DND-41 (cell line): ENCODE measurements around the gene LMAN2.
A peak's percentile ranks its signal among the peaks of the same experiment; 100 is the strongest.

Experiments
- ATAC-seq: fragments of 200-7000 bp; cut with Tn5 transposase; 3 replicates; pipeline ENCODE4 v1.9.1; 2021; ENCODE audit warnings: low read depth; ENCODE audit not compliant: insufficient read depth
- DNase-seq: peaks from one replicate; pipeline ENCODE4 v3.0.0-alpha.2; 2020
- H2AFZ ChIP-seq: 2 replicates; pipeline ENCODE4 v1.6.0; 2012; ENCODE audit warnings: low read depth, low read length
- H3K27ac ChIP-seq: 2 replicates; pipeline ENCODE4 v1.5.1; 2012; ENCODE audit warnings: low read length, inconsistent platforms
- H3K27me3 ChIP-seq: fragments of 200-600 bp; sonication (generic); 2 replicates; pipeline ENCODE4 v1.6.0; 2012; ENCODE audit warnings: low read length, mild to moderate bottlenecking, inconsistent platforms; ENCODE audit not compliant: insufficient read depth, poor library complexity
- H3K36me3 ChIP-seq: 2 replicates; pipeline ENCODE4 v1.5.1; 2012; ENCODE audit warnings: low read length, inconsistent platforms; ENCODE audit not compliant: insufficient read depth
- H3K4me1 ChIP-seq: 2 replicates; pipeline ENCODE4 v1.5.1; 2012; ENCODE audit warnings: mild to moderate bottlenecking, low read length; ENCODE audit not compliant: insufficient read depth
- H3K4me2 ChIP-seq: 2 replicates; pipeline ENCODE4 v1.6.0; 2012; ENCODE audit warnings: mild to moderate bottlenecking, moderate library complexity, low read length, inconsistent platforms; ENCODE audit not compliant: insufficient read depth
- H3K4me3 ChIP-seq, 2 experiments: fragments of 200-600 bp in 1 of 2; shearing (Covaris generic) in 1 of 2; 2 replicates each; pipeline ENCODE4 v1.5.1; 2012 to 2016; ENCODE audit warnings: inconsistent platforms in 2 of 2, low read length in 2 of 2, mild to moderate bottlenecking in 2 of 2, low read depth in 1 of 2, moderate library complexity in 1 of 2
- H3K79me2 ChIP-seq: 2 replicates; pipeline ENCODE4 v1.6.0; 2012; ENCODE audit warnings: low read length, inconsistent platforms; ENCODE audit not compliant: insufficient read depth
- H3K9ac ChIP-seq: 2 replicates; pipeline ENCODE4 v1.6.0; 2012; ENCODE audit warnings: low read depth, mild to moderate bottlenecking, inconsistent platforms, low read length, moderate library complexity
- H3K9me3 ChIP-seq: 2 replicates; pipeline ENCODE4 v1.5.1; 2012; ENCODE audit warnings: low read length, moderate library complexity, mild to moderate bottlenecking, inconsistent platforms; ENCODE audit not compliant: insufficient read depth, severe bottlenecking
- H4K20me1 ChIP-seq: 2 replicates; pipeline ENCODE4 v1.6.0; 2012; ENCODE audit warnings: low read length; ENCODE audit not compliant: insufficient read depth
- EZH2 ChIP-seq: IDR thresholded peaks from 3 replicates; pipeline ENCODE4 v1.6.1; 2012; ENCODE audit warnings: borderline replicate concordance, low read depth, mild to moderate bottlenecking, moderate library complexity, low read length, inconsistent platforms; ENCODE audit not compliant: severe bottlenecking
- TF ChIP-seq, protein P1 (sequence below): IDR thresholded peaks from 2 replicates; pipeline ENCODE4 v1.5.1; 2012; ENCODE audit warnings: borderline replicate concordance, low read length, moderate library complexity, mild to moderate bottlenecking; ENCODE audit not compliant: poor library complexity, severe bottlenecking; ENCODE audit errors: extremely low read depth

The LMAN2 gene

DNA sequence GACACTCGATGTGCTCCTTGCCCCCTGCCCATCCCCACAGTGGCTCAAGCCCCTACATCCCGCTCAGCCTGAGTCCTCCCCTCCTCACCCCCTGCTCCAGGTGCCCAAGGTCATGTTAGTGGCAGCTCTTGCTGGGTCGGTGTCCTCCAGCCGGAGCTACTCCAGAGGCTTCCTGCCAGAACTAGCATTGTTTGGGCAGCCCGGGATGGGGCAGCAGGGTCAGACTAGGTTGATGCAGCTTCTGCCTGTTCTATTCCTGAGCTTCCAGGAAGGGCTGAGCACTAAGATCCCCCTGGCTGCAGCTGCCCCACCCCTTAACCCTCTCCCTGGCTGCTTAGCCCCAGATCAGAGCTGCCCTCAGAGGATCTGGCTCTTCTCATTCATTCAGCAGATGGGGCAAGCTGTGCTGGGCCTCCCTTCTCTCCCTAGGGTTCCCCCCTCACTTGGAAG lies 6.9 kb upstream of the LMAN2 start:
- DNase-seq (no peak), ATAC-seq (peak; percentile 2; the same call in 1 of the 3 replicates)
- Histone ChIP-seq H2AFZ (peak overlapping the region; percentile 69; the same call in 1 of the 2 replicates), H3K36me3 (no peaks in the 10 kb centered on the region), H3K4me1 (peaks cover 31% of the 10 kb centered on the region), H3K4me2 (peak overlapping the region; percentile 93), H3K27ac (peak overlapping the region; percentile 65), H3K27me3 (no peaks in the 10 kb centered on the region), H3K9me3 (no peaks in the 10 kb centered on the region), H4K20me1 (no peaks in the 10 kb centered on the region), H3K9ac (peak overlapping the region; percentile 58), H3K4me3 (peak overlapping the region in 1 of 2 experiments; percentile 67; a peak in 2 of 4 replicates), H3K79me2 (no peaks in the 10 kb centered on the region)
- TF ChIP-seq EZH2: no peak
- TF ChIP-seq, protein P1, sequence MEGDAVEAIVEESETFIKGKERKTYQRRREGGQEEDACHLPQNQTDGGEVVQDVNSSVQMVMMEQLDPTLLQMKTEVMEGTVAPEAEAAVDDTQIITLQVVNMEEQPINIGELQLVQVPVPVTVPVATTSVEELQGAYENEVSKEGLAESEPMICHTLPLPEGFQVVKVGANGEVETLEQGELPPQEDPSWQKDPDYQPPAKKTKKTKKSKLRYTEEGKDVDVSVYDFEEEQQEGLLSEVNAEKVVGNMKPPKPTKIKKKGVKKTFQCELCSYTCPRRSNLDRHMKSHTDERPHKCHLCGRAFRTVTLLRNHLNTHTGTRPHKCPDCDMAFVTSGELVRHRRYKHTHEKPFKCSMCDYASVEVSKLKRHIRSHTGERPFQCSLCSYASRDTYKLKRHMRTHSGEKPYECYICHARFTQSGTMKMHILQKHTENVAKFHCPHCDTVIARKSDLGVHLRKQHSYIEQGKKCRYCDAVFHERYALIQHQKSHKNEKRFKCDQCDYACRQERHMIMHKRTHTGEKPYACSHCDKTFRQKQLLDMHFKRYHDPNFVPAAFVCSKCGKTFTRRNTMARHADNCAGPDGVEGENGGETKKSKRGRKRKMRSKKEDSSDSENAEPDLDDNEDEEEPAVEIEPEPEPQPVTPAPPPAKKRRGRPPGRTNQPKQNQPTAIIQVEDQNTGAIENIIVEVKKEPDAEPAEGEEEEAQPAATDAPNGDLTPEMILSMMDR: no peak

DNA sequence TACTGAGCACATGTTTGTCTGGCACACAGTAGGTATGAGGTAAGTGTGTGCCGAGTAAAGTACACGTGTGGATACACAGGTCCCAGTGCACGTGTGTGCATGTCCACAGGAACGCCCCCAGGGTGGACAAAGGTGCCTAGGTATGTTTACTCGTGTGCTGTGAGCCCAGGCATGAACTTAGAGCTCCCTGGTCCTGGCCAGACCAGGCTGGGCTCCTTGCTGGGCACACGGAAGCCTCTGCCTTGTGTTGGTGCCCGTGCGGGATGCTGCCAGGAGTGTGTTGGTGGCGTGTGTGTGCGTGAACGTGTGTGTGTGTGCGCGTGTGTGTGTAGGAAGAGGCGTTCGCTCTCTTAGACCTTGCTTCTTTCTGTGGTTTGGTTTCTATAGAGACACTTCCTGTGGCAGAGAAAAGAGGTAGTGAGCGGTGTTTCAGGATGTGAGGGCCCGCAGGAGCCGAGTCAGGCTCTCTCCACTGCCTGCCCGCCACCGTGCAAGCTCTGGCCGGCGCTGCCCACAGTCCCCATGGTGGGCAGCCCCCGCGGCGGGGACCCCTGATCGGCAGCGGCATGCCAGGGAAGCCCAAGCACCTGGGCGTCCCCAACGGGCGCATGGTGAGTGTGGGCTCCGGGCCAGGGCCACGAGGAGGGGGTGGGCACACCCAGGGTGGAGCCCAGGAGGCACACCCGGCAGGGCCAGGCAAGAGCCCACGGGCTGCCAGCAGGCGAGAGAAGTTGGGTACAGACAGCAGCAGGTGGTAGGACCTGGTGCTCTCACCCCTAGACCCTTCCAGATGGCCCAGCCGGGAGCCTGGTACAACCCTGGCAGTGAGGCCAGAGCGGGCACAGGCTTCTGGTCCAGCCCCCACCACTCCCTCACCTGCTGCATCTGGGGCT lies 6.2 kb upstream of the LMAN2 start, which contains the start of gene RGS14:
Gene RGS14 (plus strand): TSS at position 466 of the 893 bp plus-strand sequence. CDS start 101 bp downstream, at position 567.
- Histone ChIP-seq H3K4me3 (peak within 1 kb of the TSS; percentile 18 to 67; a peak in 3 of 4 replicates), H3K9ac (peak within 1 kb of the TSS; percentile 58), H2AFZ (peak within 1 kb of the TSS; percentile 69; the same call in 1 of the 2 replicates), H3K27ac (peak within 1 kb of the TSS; percentile 65), H3K36me3 (no peaks in the 10 kb centered on the region), H3K27me3 (no peaks in the 10 kb centered on the region), H3K4me1 (peaks cover 27% of the 10 kb centered on the region), H3K4me2 (peak within 1 kb of the TSS; percentile 93), H3K9me3 (no peaks in the 10 kb centered on the region), H4K20me1 (no peaks in the 10 kb centered on the region), H3K79me2 (no peaks in the 10 kb centered on the region)
- ATAC-seq (peak; percentile 97), DNase-seq (peak; percentile 82)
- TF ChIP-seq, protein P1: no peak
- no peak for TF ChIP-seq EZH2

DNA sequence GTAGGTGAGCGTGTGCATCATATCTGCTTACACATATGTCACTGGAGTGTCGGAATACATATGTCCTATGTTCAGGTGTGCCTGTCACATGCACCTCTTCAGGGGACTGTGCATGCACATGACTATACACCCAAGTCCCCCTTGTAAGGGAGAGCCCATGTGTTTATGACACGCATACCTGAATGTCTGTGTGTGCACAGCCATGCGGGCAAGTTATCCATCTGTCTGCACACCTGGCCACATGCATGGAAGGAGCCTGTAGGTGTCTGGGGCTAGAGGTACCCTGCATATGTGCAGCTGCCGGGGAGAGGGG lies 5.6 kb upstream of the LMAN2 start:
- peak overlapping the region; percentile 93 for H3K4me2 ChIP-seq
- no peaks in the 10 kb centered on the region for H3K36me3 ChIP-seq
- no peaks in the 10 kb centered on the region for H4K20me1 ChIP-seq
- no peak overlapping the region for H2AFZ ChIP-seq
- H3K9ac ChIP-seq: peak overlapping the region; percentile 58; the same call in 1 of the 2 replicates
- H3K27me3 ChIP-seq: no peaks in the 10 kb centered on the region
- DNase-seq (no peak), ATAC-seq (no peak)
- TF ChIP-seq, protein P1: no peak
- H3K27ac ChIP-seq: peak overlapping the region; percentile 57; the same call in 1 of the 2 replicates
- H3K9me3 ChIP-seq: no peaks in the 10 kb centered on the region
- peaks cover 30% of the 10 kb centered on the region for H3K4me1 ChIP-seq
- H3K4me3 ChIP-seq: peak overlapping the region in 1 of 2 experiments; percentile 67; a peak in 2 of 4 replicates
- no peaks in the 10 kb centered on the region for H3K79me2 ChIP-seq
